ENCODE measurements around the gene PDE7B.

GRCh38 chr6:135815216-135815615 lies 36.3 kb upstream of the PDE7B start:
- TF ChIP-seq POLR2A (IDR thresholded peaks at IDR 0.05), result no peak
- TF ChIP-seq CTCF (IDR thresholded peaks at IDR 0.05), result no peak

All from tibial nerve (tissue), 3 donors.